ENCODE data around the gene LACC1.

GRCh38 chr13:43934273-43934672 lies 54.6 kb downstream of the LACC1 start:
- TF ChIP-seq CTCF (IDR thresholded peaks at IDR 0.05) = no peak
- no peak for TF ChIP-seq POLR2A (IDR thresholded peaks at IDR 0.05)
- TF ChIP-seq EP300 (IDR thresholded peaks at IDR 0.05) = no peak
